Effector CD8-positive, alpha-beta T cell (primary cell): Measurements from ENCODE around the gene TRIM50.
"Not testable (repeated sequence)": the region's sequence is repeated elsewhere in the genome, so short reads cannot be mapped to it uniquely, and the experiment has no call there.

Experiments used
- DNase-seq: peaks from one replicate; lab custom pipeline; 2025; lab: John Stamatoyannopoulos, UW

The TRIM50 gene

GRCh38 chr7:73350306-73351068 lies 22.6 kb upstream of the TRIM50 start:
- no peak for DNase-seq

GRCh38 chr7:73349763-73350162 lies 21.9 kb upstream of the TRIM50 start:
- no peak for DNase-seq

- DNase-seq, result no peak
Observed at GRCh38 chr7:73345951-73346350, 18.1 kb upstream of the TRIM50 start.

DNA sequence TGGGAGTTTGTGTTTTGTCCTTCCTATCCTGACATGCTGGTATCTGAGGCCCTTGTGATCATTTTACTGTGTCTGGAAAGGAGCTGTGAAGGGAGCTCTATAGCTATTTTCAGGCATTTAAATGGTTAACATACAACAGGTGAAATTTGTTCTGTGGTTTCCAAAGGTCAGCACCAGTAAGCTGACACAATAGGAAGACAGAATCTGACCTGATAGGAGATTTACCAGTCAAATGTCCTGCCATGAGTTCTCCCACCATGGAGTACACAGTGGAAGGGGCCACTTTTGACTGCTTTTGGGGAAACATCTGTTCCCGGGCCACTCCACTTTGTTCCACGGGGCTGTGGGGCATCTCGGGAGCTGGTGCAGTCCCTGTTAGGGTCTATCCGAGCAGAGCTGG lies 17.7 kb upstream of the TRIM50 start:
- no peak for DNase-seq

DNA sequence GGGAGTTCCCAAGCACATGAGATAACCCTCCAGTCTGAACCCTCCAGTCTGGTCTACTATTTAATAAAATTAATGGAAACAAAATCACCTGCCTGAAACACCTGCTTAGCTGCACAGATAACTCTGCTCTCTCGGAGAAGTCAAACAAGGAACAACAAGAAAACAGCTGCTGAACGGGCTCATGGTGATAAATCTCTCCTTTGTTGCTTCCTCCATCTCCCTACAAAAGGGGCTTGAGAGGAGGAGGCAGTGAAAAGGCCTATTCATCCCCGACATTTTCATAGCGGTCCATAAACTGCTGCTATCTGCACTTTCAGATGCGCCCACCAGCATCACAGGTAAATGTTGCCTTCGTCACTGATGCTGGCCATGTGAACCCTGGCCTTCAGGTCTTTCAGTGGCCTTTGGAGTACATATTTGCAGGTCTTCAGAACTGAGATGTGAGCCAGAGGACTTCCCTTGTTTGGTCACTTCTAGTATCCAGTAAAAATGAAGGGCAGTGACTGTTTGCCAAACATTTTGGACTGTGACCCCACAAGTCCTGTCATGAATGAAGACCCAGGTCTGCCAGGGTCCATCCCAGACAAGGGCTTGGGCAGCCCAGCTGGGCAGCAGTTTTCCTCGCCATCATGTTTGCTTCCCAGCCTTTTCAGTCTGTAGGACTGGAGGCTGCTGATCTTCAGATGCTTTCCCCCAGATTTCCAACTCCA lies 15.9 kb upstream of the TRIM50 start:
- no peak for DNase-seq

DNA sequence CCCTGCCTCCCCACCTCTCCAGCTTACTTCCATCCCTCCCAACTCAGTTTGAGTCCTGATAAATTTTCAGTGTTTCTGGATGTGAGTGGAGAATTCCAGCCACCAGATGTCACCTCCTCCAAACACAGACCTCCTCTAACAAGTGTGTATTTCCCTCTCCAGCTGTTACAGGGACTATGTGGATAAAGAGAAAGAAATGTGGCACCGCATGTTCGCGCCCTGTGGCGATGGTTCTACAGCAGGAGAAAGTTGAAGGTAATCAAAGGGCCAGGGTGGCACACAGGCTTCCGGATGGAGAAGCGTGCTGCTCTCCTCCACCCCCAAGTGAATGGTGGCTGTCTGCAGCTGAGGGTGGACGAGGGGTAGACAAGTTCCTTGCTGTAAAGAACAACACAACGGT lies 14.8 kb upstream of the TRIM50 start:
- DNase-seq, result no peak

DNA sequence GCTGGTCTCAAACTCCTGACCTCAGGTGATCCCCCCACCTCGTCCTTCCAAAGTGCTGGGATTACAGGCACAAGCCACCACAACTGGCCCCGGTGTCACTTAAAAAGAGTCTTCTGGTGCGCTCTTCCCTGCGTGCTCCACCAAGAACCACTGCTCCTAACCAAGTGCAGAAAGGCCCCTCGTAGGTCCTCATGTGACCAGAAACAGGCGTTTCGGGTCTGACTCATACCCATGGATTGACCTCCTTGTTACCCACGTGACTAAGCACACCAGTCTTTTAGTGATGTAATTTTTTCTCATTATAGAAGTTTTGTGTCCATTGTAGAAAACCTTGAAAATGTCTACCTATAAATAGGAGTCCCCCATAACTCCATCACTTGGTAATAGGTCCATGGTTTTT lies 14.0 kb upstream of the TRIM50 start:
- no peak for DNase-seq

- DNase-seq, result no peak
Observed at GRCh38 chr7:73340514-73340913, 12.6 kb upstream of the TRIM50 start.

DNA sequence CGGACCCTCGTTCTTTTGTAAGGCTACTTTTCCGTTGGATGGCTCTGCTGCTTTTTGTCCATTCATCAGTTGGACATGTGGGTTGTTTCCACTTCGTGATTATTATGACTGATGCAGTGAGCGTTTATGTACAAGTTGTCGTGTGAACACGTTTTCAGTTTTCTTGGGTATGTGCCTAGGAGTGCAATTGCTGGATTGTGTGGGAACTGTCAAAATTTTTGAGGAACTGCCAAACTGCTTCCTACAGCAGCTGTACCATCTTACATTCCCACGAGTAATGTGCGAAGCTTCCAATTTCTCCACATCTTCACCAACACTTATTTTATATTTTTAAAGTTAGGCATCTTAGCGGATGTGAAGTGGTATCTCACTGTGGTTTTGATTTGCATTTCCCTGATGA lies 10.4 kb upstream of the TRIM50 start:
- no peak for DNase-seq

GRCh38 chr7:73332447-73332846 lies 4.6 kb upstream of the TRIM50 start:
- no peak for DNase-seq

- DNase-seq, result no peak
Observed at GRCh38 chr7:73330772-73331171, 2.9 kb upstream of the TRIM50 start.

DNA sequence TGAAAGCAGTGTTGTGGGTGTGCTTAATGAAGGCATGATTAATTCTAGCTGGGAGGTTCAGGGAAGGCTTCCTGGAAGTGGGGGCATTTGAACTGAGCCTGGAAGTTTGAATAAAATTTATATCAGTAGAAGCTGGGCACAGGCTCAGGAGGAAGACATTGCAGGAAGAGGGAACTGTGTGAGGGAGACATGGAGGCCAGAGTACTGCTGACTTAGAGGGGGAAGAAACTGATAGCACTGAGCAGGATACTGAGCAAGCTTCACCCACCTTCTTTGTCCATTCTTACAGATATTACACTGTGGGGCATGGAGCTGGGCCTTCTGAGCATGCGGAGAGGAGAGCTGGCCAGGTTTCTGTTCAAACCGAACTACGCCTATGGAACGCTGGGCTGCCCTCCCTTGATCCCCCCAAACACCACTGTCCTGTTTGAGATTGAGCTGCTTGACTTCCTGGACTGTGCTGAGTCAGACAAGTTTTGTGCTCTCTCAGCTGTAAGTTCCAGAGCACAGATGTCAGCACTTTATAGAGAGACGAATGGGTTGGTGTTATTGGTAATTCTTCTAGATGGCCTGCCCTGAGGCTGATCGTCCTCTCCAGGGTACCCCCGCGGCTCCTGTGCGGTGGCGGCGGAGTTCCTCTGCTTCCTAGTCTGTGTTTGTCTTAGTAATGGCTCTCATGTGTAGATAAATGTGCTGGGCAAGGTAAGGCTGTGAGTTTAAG lies 2.1 kb upstream of the TRIM50 start:
- DNase-seq, result no peak

- no peak for DNase-seq
Observed at GRCh38 chr7:73328696-73329095, 814 bp upstream of the TRIM50 start.

DNA sequence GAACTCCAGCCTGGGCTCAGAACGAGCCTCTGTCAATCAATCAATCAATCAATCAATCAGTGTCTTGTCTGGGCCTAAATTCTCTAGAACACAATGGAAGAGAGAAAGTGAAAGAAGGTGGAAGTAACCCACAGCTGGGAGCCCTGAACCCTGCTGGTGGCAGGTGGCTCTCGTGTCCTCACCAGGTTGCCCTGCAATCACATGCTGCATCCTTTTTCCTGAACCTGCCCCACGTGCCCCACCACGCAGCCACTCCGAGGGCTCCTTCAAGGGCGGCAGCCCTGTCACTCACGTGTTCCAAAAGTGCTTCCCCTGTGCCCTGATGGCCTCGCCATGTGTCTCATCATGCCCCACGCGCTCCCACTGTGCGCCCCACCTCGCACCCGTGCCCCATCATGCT lies 433 bp downstream of the TRIM50 start:
- DNase-seq, result not testable (repeated sequence)

DNA sequence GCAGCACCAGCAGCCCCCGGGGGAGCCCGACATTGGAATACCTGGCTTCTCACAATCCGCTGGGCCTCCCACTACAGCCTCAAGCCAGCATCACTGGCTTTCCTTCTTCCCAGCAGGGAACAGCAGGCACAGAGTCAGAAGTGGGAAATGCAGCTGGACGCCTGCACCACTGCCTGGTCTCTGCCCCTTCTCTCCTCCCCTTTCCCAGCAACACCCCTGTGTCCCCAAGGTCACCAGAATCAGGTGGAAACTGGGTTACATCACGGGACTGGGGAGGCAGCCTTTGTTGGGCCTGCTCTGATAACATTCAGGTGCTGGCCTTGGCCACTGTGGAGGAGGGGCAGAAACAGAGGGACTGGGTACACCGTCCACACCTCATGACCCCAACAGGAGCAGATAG lies 2.5 kb downstream of the TRIM50 start:
- not testable (repeated sequence) for DNase-seq

GRCh38 chr7:73324081-73324845 lies 3.6 kb downstream of the TRIM50 start:
- not testable (repeated sequence) for DNase-seq

- not testable (repeated sequence) for DNase-seq
Observed at GRCh38 chr7:73323434-73324080, 4.3 kb downstream of the TRIM50 start.

- not testable (repeated sequence) for DNase-seq
Observed at GRCh38 chr7:73320009-73320408, 7.9 kb downstream of the TRIM50 start.

- DNase-seq, result not testable (repeated sequence)
Observed at GRCh38 chr7:73319541-73319940, 8.3 kb downstream of the TRIM50 start.

DNA sequence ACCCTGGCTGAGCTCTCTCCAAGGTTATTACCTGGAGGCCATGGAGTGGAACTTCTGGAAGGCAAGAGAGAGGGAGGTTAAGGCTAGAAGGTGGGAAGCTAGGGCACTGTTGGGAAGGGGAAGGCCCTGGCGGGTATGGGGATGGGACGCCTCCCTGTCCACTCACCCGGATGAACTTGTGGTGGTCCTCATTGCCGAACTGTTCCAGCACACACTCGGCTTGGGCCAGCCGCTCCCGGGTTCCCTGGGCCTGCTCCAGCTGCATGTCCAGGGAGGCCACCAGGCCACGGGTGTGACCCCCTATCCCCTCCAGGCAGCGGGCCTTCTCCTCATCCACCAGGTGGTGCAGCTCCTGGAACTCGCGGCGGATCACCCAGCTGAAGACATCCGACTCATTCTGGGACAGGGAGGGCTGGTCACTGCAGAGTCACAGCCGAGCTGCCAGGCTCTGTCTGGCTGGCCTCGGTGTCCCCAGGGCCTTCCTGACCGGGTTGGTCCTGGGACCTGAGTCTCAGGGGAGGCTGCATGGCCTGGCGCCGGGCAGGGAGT lies 9.2 kb downstream of the TRIM50 start:
- DNase-seq, result not testable (repeated sequence)

DNA sequence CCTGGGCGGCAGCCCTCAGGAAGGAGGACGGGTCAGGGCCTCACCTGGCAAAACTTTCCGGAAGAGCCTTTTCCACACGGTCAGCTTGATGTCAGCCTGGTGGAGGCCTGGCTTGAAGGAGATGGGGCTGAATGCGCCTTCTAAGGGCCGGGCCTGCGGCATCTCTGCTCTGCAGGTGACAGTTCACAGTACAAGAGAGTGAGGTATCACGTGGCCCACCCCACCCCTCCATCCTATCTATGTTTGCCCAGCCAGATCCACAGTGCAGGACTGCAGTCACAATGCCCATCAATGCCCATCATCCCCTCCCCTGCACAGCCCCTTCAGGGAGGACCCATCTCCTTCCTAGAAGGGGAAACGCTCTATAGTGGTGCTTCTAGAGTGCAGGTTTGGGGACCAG lies 11.4 kb downstream of the TRIM50 start:
- DNase-seq, result no peak
